Ishikawa (cell line): ENCODE results near the gene OSTF1.

Experiments used
- TAF1 ChIP-seq: IDR thresholded peaks from 2 replicates; pipeline ENCODE4 v1.6.1; 2012; ENCODE audit warnings: low read depth, mild to moderate bottlenecking
- ZBTB7A ChIP-seq: IDR thresholded peaks from 2 replicates; pipeline ENCODE4 v1.6.1; 2012; ENCODE audit warnings: low read depth
- TF ChIP-seq, protein P1 (sequence below): IDR thresholded peaks from 2 replicates; pipeline ENCODE4 v1.6.1; 2012

DNA sequence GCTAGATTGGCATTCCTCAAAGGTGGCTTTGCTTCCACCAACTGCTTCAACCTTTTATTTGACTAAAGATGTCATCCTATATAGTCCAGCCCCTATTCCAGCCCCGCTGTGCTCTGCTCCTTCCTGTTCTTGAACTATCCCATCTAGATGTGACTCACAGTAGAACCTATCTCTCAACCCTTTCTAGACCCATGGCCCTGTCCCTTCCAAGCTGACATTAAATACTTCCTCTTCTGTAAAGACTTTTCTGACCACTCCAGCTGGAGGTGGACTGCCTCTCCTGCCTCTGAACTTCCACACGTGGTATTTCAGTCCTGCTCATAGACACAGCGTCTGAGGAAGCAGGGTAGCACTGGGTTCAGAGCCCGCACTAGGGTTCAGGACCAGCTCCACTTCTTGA is 32.4 kb downstream of the OSTF1 start:
- TF ChIP-seq TAF1 = no peak
- TF ChIP-seq, protein P1, sequence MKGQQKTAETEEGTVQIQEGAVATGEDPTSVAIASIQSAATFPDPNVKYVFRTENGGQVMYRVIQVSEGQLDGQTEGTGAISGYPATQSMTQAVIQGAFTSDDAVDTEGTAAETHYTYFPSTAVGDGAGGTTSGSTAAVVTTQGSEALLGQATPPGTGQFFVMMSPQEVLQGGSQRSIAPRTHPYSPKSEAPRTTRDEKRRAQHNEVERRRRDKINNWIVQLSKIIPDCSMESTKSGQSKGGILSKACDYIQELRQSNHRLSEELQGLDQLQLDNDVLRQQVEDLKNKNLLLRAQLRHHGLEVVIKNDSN = no peak
- TF ChIP-seq ZBTB7A = no peak
